Cerebellar cortex (tissue), 1 donor: ENCODE data around the gene RAD51B.

Source experiments
- DNase-seq: peaks from one replicate; pipeline ENCODE4 v3.0.0-alpha.2; 2015; ENCODE audit warnings: low spot score

RAD51B gene

GRCh38 chr14:67819563-67820421 lies at the start of gene RAD51B:
RAD51B (plus strand) TSS chr14:67819779.
- DNase-seq = peak; percentile 93

- DNase-seq = no peak
These were observed 45.7 kb upstream of the RAD51B start for GRCh38 chr14:67773844-67774377.

GRCh38 chr14:67776653-67777322 lies 42.8 kb upstream of the RAD51B start:
- no peak for DNase-seq

- DNase-seq = no peak
These were observed 40.8 kb upstream of the RAD51B start for GRCh38 chr14:67778792-67779191.

- DNase-seq = no peak
These were observed 37.5 kb upstream of the RAD51B start for GRCh38 chr14:67782090-67782489.

GRCh38 chr14:67784244-67784823 lies 35.2 kb upstream of the RAD51B start:
- no peak for DNase-seq

GRCh38 chr14:67785270-67786109 lies 34.1 kb upstream of the RAD51B start:
- DNase-seq = no peak

- no peak for DNase-seq
These were observed 31.9 kb upstream of the RAD51B start for GRCh38 chr14:67787673-67788072.

- no peak for DNase-seq
These were observed 20.8 kb upstream of the RAD51B start for GRCh38 chr14:67798731-67799130.

GRCh38 chr14:67800743-67801142 lies 18.8 kb upstream of the RAD51B start:
- no peak for DNase-seq

GRCh38 chr14:67806246-67806645 lies 13.3 kb upstream of the RAD51B start:
- no peak for DNase-seq

GRCh38 chr14:67814821-67815220 lies 4.8 kb upstream of the RAD51B start:
- peak; percentile 46 for DNase-seq

GRCh38 chr14:67815573-67816225 lies 3.9 kb upstream of the RAD51B start:
- DNase-seq = peak; percentile 78

GRCh38 chr14:67816326-67817002 lies 3.1 kb upstream of the RAD51B start, which contains the start of gene ZFYVE26:
ZFYVE26 (minus strand) TSS chr14:67816590; CDS start chr14:67815963, 627 bp downstream.
- DNase-seq = peak; percentile 100

- DNase-seq = peak; percentile 83
These were observed 1.7 kb upstream of the RAD51B start for GRCh38 chr14:67817750-67818438.

- DNase-seq = peak; percentile 91
These were observed 1.1 kb upstream of the RAD51B start for GRCh38 chr14:67818476-67818875.

- peak; percentile 94 for DNase-seq
These were observed 921 bp downstream of the RAD51B start for GRCh38 chr14:67820428-67820971.

GRCh38 chr14:67821121-67821520 lies 1.5 kb downstream of the RAD51B start:
- peak; percentile 79 for DNase-seq

GRCh38 chr14:67831113-67831512 lies 11.5 kb downstream of the RAD51B start:
- no peak for DNase-seq

GRCh38 chr14:67833403-67833802 lies 13.8 kb downstream of the RAD51B start:
- no peak for DNase-seq
